ENCODE measurements around the gene RMI1.

The RMI1 gene

DNA sequence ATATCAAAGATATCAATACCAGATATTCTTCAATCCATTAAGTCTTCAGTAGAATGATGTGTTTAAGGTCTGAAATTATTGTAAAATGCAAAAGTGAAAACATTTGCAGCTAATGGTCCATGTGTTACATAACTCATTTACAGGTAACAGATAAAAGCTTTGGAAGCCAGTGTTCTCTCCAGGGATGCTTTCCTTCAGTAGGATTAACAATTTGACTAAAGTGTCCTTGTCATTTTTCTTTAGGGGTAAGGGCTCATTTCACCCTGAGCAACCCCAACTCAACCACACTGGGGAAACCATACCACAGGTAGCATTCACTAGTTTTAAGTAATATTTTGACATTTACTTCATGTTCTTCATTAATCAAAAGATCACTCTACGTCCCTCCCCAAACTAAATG is 13.5 kb upstream of the RMI1 start:
- no peak overlapping the region for H3K27ac ChIP-seq
- no peak for DNase-seq (ENCODE audit: low spot score)
- TF ChIP-seq, protein P1, sequence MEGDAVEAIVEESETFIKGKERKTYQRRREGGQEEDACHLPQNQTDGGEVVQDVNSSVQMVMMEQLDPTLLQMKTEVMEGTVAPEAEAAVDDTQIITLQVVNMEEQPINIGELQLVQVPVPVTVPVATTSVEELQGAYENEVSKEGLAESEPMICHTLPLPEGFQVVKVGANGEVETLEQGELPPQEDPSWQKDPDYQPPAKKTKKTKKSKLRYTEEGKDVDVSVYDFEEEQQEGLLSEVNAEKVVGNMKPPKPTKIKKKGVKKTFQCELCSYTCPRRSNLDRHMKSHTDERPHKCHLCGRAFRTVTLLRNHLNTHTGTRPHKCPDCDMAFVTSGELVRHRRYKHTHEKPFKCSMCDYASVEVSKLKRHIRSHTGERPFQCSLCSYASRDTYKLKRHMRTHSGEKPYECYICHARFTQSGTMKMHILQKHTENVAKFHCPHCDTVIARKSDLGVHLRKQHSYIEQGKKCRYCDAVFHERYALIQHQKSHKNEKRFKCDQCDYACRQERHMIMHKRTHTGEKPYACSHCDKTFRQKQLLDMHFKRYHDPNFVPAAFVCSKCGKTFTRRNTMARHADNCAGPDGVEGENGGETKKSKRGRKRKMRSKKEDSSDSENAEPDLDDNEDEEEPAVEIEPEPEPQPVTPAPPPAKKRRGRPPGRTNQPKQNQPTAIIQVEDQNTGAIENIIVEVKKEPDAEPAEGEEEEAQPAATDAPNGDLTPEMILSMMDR (IDR thresholded peaks at IDR 0.05) = no peak
- no peak overlapping the region for H3K4me3 ChIP-seq

DNA sequence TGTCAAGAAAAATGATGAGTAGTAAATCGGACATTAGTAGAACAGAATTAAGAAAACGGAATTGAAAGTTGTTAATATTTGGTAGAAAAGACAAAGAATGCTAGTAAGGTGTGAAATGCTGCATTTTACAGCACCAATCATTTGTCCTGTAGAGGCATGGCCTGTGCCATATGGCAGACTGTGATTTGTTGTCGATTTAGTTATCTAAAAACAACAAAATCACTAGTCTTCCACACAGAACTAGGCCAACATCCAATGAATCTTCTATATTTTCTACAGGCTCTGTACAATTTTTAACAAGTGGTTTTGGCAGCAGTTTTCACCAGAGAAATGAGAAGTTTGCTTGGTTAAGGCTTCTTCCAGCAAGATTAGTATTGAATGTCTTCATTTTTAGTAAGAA is 11.0 kb upstream of the RMI1 start:
- no peak for DNase-seq (ENCODE audit: low spot score)
- TF ChIP-seq, protein P1 (IDR thresholded peaks at IDR 0.05) = no peak
- Histone ChIP-seq H3K27ac (no peak overlapping the region), H3K4me3 (no peak overlapping the region)

DNA sequence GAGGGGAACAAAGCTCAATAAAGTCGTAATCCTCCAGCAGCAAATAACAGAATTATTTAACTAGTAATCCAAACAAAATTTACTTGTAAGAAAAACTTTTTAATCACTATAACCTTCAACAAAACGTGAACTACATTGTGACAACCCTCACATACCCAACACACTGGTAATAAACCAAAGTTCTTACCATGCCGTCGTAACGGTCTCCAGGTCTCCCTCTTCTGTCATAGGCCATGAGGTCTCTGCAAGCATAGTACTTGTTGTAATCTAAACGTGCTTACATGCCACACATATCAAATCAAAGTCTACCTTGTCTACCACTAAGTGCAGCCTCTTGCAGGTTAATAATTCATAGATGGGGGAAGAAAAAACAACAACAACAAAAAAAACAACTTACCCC is 9.1 kb upstream of the RMI1 start:
- Histone ChIP-seq H3K4me3 (no peak overlapping the region), H3K27ac (no peak overlapping the region)
- DNase-seq (ENCODE audit: low spot score) = no peak
- TF ChIP-seq, protein P1 (IDR thresholded peaks at IDR 0.05) = no peak

DNA sequence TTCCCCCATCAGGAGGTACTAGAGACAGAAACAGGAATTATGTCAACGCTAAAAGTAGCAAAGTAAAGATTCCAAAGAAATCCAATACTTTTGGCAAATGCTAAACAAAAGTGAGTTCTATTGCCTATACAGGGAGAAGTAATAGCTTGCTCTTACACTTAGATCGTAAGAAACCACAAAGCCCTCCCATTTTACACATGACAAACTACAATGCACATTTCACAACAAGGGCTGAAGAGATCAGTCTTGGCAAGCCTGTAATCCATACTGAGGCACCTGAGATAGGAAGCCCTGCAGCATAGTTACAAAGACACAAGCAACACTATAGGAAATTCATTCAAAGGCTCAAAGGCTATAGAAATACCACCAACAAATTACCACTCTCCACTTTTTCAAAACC is 8.3 kb upstream of the RMI1 start:
- TF ChIP-seq, protein P1 (IDR thresholded peaks at IDR 0.05) = no peak
- DNase-seq (ENCODE audit: low spot score) = no peak
- Histone ChIP-seq H3K27ac (no peak overlapping the region), H3K4me3 (no peak overlapping the region)

DNA sequence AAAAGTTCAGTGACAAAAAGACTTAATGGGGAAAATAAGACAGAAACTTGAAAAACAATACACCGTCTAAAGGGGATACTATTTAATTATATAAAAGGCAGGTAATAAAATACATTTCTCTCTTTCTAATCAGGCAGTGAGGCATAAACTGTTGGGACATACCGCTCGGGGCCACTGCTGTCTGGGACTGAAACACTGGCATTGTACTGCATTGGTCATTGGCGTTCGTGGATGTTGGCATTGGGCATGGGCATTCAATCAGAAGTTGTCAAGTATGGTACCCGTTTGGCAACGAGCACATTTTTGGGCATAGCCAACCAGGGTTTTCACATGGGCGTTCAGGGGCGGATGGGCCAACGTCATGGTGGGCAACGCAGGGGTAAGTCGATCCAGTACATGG is 5.3 kb upstream of the RMI1 start:
- Histone ChIP-seq H3K27ac (no peak overlapping the region), H3K4me3 (no peak overlapping the region)
- no peak for DNase-seq (ENCODE audit: low spot score)
- TF ChIP-seq, protein P1 (IDR thresholded peaks at IDR 0.05) = no peak

DNA sequence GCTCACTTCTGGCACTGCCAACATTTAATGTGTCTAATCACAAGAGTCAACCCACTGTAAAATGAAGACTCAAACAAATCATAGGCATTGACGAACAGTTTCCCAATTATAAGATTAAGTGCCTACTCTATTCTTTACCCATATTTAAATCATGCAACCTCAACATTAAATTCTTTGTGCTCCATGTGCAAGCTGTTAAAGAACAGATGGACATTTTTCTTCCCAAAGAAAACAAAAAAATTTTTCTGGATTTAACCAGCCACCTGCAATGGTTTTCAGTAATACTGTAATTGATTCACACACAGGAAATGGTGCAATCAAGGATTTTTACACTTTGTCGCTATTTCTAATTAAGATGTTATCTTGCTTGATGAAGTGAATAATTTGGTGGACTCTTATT is 4.2 kb upstream of the RMI1 start:
- no peak for DNase-seq (ENCODE audit: low spot score)

DNA sequence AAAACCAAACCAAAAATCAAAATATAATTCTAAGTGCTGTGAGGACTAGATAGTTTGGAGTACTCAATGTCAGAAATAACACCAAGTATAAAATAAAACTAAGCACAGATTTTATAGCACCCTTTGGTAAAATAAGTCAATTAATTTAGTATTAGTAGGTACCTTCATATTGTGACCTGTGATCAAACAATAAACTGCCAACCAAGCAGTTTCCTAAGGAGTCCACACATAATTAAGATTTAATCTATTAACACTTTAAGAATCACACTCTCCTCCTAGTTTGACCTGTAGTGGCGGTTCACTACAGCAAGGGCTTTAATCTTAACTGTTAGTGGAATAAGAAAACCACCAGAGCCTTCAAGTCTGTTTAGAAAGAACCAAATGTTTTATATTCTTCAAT is 3.4 kb upstream of the RMI1 start:
- Histone ChIP-seq H3K27ac (no peak overlapping the region), H3K4me3 (peak overlapping the region; percentile 90)
- no peak for DNase-seq (ENCODE audit: low spot score)
- TF ChIP-seq, protein P1 (IDR thresholded peaks at IDR 0.05) = no peak

More for the DNA sequence above, 4.2 kb upstream of the RMI1 start:
- TF ChIP-seq, protein P1 (IDR thresholded peaks at IDR 0.05) = no peak
- no peak overlapping the region for H3K4me3 ChIP-seq
- no peak overlapping the region for H3K27ac ChIP-seq

Data from coronary artery (tissue), 2 donors.